HepG2 (cell line): Measurements from ENCODE around the gene CST3. TPM values are rescaled to one million over a fixed set of nuclear protein-coding genes. Genes with fewer than 3 reads are reported as not detected.
"Not testable (repeated sequence)": the region's sequence is repeated elsewhere in the genome, so short reads cannot be mapped to it uniquely, and the experiment has no call there.

Source experiments
- DMTF1 ChIP-seq: sonication (generic); formaldehyde crosslinking; IDR thresholded peaks from 2 replicates; pipeline ENCODE4 v1.4.0; 2020; ENCODE audit warnings: mild to moderate bottlenecking, missing genetic modification reagents
- FOSL2 ChIP-seq: sonication (generic); formaldehyde crosslinking; IDR thresholded peaks from 2 replicates; pipeline ENCODE4 v1.4.0; 2020; ENCODE audit warnings: missing genetic modification reagents
- GABPA ChIP-seq, 2 experiments: IDR thresholded peaks; 2 replicates each; pipeline ENCODE4 v1.6.1; 2011 to 2016; ENCODE audit warnings: low read depth in 2 of 2, low read length in 1 of 2, missing biosample characterization in 1 of 2, missing genetic modification characterization in 1 of 2
- HINFP ChIP-seq: sonication (generic); formaldehyde crosslinking; IDR thresholded peaks from 2 replicates; pipeline ENCODE4 v1.4.0; 2020; ENCODE audit warnings: low read depth, mild to moderate bottlenecking, missing genetic modification reagents
- MYPOP ChIP-seq: sonication (generic); formaldehyde crosslinking; IDR thresholded peaks from 2 replicates; pipeline ENCODE4 v1.8.1; 2023; ENCODE audit warnings: mild to moderate bottlenecking, moderate library complexity, missing genetic modification reagents
- NONO ChIP-seq, 2 experiments: fragments of 450-650 bp in 1 of 2; sonication (generic) in 1 of 2; formaldehyde crosslinking in 1 of 2; IDR thresholded peaks in 1 of 2; conservative IDR thresholded peaks in 1 of 2; 2 replicates each; pipeline versions ENCODE4 v1.6.1 to v1.8.0; 2017 to 2022; ENCODE audit warnings: mild to moderate bottlenecking in 1 of 2, missing genetic modification reagents in 1 of 2, moderate library complexity in 1 of 2
- PHF8 ChIP-seq: sonication (generic); formaldehyde crosslinking; IDR thresholded peaks from 2 replicates; pipeline ENCODE4 v1.5.0; 2020; ENCODE audit warnings: missing genetic modification reagents
- PITX1 ChIP-seq: sonication (generic); formaldehyde crosslinking; IDR thresholded peaks from 2 replicates; pipeline ENCODE4 v1.5.1; 2020; ENCODE audit warnings: mild to moderate bottlenecking, missing genetic modification reagents
- SP5 ChIP-seq: IDR thresholded peaks from 2 replicates; pipeline ENCODE4 v1.6.1; 2016; ENCODE audit warnings: low read depth, borderline replicate concordance
- SRY ChIP-seq: sonication (generic); formaldehyde crosslinking; IDR thresholded peaks from 2 replicates; pipeline ENCODE4 v1.8.0; 2022; ENCODE audit warnings: mild to moderate bottlenecking, missing genetic modification reagents
- STAG1 ChIP-seq: sonication (generic); formaldehyde crosslinking; IDR thresholded peaks from 2 replicates; pipeline ENCODE4 v1.4.0; 2020; ENCODE audit warnings: missing genetic modification reagents
- ZFX ChIP-seq: sonication (generic); formaldehyde crosslinking; IDR thresholded peaks from 2 replicates; pipeline ENCODE4 v1.4.0; 2020; ENCODE audit warnings: mild to moderate bottlenecking, low read depth, missing genetic modification reagents, moderate library complexity
- ZNF136 ChIP-seq: sonication (generic); formaldehyde crosslinking; IDR thresholded peaks from 2 replicates; pipeline ENCODE4 v1.8.1; 2022; ENCODE audit warnings: low read depth, mild to moderate bottlenecking, moderate library complexity, missing genetic modification reagents
- ZNF276 ChIP-seq: sonication (generic); formaldehyde crosslinking; IDR thresholded peaks from 2 replicates; pipeline ENCODE4 v1.4.0; 2020; ENCODE audit warnings: mild to moderate bottlenecking, low read depth, missing genetic modification reagents
- ZNF331 ChIP-seq: sonication (generic); formaldehyde crosslinking; IDR thresholded peaks from 2 replicates; pipeline ENCODE4 v1.4.0; 2020; ENCODE audit warnings: missing genetic modification reagents
- ZNF432 ChIP-seq: sonication (generic); formaldehyde crosslinking; IDR thresholded peaks from 2 replicates; pipeline ENCODE4 v1.5.0; 2020; ENCODE audit warnings: missing genetic modification reagents, mild to moderate bottlenecking, borderline replicate concordance
- ZNF501 ChIP-seq: sonication (generic); formaldehyde crosslinking; IDR thresholded peaks from 2 replicates; pipeline ENCODE4 v1.5.1; 2020; ENCODE audit warnings: mild to moderate bottlenecking, moderate library complexity, missing genetic modification reagents
- ZNF607 ChIP-seq: sonication (generic); formaldehyde crosslinking; IDR thresholded peaks from 2 replicates; pipeline ENCODE4 v1.5.1; 2020; ENCODE audit warnings: missing genetic modification reagents, mild to moderate bottlenecking, borderline replicate concordance
- ZNF766 ChIP-seq: sonication (generic); formaldehyde crosslinking; IDR thresholded peaks from 2 replicates; pipeline ENCODE4 v1.5.0; 2020; ENCODE audit warnings: missing genetic modification reagents, borderline replicate concordance
- ZNF788 ChIP-seq: sonication (generic); formaldehyde crosslinking; IDR thresholded peaks from 2 replicates; pipeline ENCODE4 v1.5.0; 2020; ENCODE audit warnings: mild to moderate bottlenecking, missing genetic modification reagents, borderline replicate concordance
- polyA plus RNA-seq, 8 experiments: library from polyadenylated mRNA; depleted of rRNA in 3 of 8; stranded (reverse) in 7 of 8; unstranded in 1 of 8; fragments of >200 nt; fragmentation: Illumina TruSeq in 4 of 8; extraction: Trizol in 4 of 8; gene quantifications; 2 replicates each; pipeline versions ENCODE4 v1.2.1 to v1.2.3, GENCODE V29; 2011 to 2016; ENCODE audit warnings: low read depth in 4 of 8, missing spikeins in 1 of 8, mixed read lengths in 1 of 8; ENCODE audit not compliant: insufficient read depth in 1 of 8
- total RNA-seq, 5 experiments: library from RNA; depleted of rRNA; stranded (reverse); fragments of >200 nt; fragmentation: Illumina TruSeq; extraction: Trizol; gene quantifications; 2 replicates each; pipeline ENCODE4 v1.2.3, GENCODE V29; 2016; ENCODE audit warnings: low read depth in 1 of 5

CST3 gene
- total and polyA plus RNA-seq, 2 of the 13 experiments (the other 11 are each of a cell fraction or from before 2014, with no cell fraction given), result 690 to 1,005 TPM

GRCh38 chr20:23620670-23621386 is 16.9 kb downstream of the CST3 start (continued):
- TF ChIP-seq ZNF607 (CRISPR knock-in tag) (0 out of 2 replicates have a peak, but pooled peaks have one; percentile 45), ZNF766 (CRISPR knock-in tag) (0 out of 2 replicates have a peak, but pooled peaks have one; percentile 30), ZNF788 (CRISPR knock-in tag) (peak; percentile 91; the same call in 1 of the 2 replicates), ZNF331 (CRISPR knock-in tag) (peak; percentile 95), SRY (peak; percentile 59; the same call in 1 of the 2 replicates), FOSL2 (peak; percentile 77), ZNF501 (CRISPR knock-in tag) (peak; percentile 75; the same call in 1 of the 2 replicates), SP5 (CRISPR knock-in tag) (peak; percentile 99), DMTF1 (CRISPR knock-in tag) (0 out of 2 replicates have a peak, but pooled peaks have one; percentile 30), STAG1 (CRISPR knock-in tag) (peak; percentile 36; the same call in 1 of the 2 replicates), PHF8 (CRISPR knock-in tag) (0 out of 2 replicates have a peak, but pooled peaks have one; percentile 30), ZNF276 (CRISPR knock-in tag) (0 out of 2 replicates have a peak, but pooled peaks have one; percentile 49), HINFP (peak; percentile 71; the same call in 1 of the 2 replicates), ZNF432 (CRISPR knock-in tag) (0 out of 2 replicates have a peak, but pooled peaks have one; percentile 51), PITX1 (CRISPR knock-in tag) (peak; percentile 86), NONO (CRISPR knock-in tag; conservative IDR thresholded peaks at IDR 0.05) (peak; percentile 78; the same call in 1 of the 2 replicates), ZFX (peak; percentile 92), ZNF136 (CRISPR knock-in tag) (0 out of 2 replicates have a peak, but pooled peaks have one; percentile 64), MYPOP (CRISPR knock-in tag) (0 out of 2 replicates have a peak, but pooled peaks have one; percentile 56), GABPA (CRISPR knock-in tag; IDR thresholded peaks at IDR 0.05; ENCODE audit: low read depth) (0 out of 2 replicates have a peak, but pooled peaks have one; percentile 21)
- TF ChIP-seq NONO (IDR thresholded peaks at IDR 0.05); GABPA (IDR thresholded peaks at IDR 0.05; ENCODE audit: low read depth, low read length): not testable (repeated sequence)
